ENCODE measurements around the gene CLTA. TPM values are rescaled to one million over a fixed set of nuclear protein-coding genes. Genes with fewer than 3 reads are reported as not detected.
"Not testable (repeated sequence)": the region's sequence is repeated elsewhere in the genome, so short reads cannot be mapped to it uniquely, and the experiment has no call there.

CLTA gene
- total RNA-seq, 1 experiment from 2014 or later = 273 TPM

DNA sequence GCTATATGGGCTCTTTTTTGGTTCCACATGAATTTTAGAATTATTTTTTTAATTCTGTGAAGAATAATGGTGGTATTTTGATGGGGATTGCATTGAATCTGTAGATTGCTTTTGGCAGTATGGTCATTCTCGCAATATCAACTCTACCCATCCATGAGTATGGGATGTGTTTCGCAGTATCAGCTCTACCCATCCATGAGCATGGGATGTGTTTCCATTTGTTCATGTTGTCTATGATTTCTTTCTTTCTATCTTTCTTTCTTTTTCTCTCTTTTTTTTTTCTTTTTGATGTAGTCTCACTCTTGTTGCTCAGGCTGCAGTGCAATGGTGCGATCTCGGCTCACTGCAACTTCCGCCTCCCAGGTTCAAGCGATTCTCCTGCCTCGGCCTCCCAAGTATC is 48.5 kb downstream of the CLTA start:
- not testable (repeated sequence) for DNase-seq (ENCODE audit: low spot score)

DNA sequence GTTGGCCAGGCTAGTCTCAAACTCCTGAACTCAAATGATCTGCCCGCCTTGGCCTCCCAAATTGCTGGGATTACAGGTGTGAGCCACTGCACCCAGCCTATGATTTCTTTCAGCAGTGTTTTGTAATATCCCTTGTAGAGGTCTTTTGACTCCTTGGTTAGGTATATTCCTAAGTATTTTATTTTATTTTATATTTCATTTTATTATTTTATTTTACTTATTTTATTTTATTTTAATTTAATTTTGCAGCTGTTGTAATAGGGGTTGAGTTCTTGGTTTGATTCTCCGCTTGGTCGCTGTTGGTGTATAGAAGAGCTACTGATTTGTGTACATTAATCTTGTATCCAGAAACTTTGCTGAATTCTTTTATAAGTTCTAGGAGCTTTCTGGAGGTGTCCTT is 49.0 kb downstream of the CLTA start:
- DNase-seq (ENCODE audit: low spot score) = not testable (repeated sequence)

DNA sequence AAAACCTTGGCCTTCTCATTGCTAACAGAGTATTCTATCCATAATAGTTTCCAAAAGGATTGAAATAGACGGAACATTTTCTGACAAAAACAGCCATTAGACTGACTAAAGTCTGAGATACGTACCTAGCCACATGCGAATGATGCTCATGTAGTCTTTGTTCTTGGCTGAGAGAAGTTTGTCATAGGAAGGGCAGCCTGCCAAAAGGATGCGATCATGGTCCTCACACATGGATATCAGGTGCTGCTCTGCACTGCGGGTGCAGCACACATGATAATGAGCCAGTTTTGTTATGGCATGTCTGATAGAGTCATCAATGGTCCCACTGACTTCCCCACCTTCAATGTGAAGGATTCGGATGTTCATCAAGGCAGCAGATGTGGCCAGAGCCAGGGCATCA is 55.2 kb downstream of the CLTA start:
- DNase-seq (ENCODE audit: low spot score) = no peak

DNA sequence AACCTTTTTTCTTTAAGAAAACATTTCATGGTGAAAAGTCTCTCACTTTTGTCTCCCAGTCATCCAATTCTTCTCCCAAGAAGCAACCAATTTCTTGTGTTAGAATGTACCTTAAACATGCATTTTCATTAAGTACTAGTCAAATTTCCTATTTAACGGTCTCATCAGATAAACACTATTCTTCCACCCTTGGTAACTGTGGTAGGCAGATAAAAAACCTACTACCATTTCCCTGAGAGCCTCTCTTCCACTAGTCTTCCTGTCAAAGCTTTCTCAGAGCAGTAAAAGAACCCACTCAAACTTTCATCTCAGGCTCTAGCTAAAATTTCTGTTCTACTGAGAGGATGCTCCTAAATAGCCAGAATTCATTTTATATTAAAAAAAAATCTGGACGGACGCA is 56.6 kb downstream of the CLTA start:
- DNase-seq (ENCODE audit: low spot score) = no peak

DNA sequence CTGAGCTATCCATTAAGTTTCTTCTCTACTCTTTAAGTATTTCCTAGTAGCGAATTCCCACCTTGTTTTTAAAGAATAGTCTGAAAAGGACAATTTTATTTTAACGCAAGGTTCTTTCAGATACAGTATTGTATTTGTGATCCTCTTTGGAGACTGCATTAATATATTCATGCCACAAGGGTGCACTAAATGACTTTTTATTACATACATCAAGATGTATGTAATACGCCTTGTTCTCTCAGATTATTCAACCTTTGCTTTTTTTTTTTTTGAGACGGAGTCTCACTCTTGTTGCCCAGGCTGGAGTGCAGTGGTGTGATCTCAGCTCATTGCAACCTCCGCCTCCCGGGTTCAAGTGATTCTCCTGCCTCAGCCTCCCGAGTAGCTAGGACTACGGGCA is 57.3 kb downstream of the CLTA start:
- peak; percentile 41 for DNase-seq (ENCODE audit: low spot score)

DNA sequence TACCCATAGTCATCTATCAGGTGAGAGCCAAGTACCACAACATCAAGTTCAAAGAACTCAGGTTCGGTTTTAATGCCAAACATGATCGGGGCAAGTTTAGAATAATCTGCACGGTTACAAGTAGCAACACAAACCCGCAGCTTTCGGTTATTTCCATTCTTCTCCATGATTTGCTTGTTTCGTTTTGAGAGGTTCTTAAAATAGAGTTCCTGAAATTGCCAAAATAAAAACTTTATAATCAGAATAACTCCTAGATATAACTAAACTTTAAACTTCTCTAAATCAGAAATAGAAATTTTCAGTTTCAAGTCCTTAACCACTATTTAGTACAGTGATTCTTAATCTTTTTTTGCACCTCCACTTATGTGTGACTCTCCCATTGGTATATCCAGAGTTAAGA is 58.5 kb downstream of the CLTA start:
- DNase-seq (ENCODE audit: low spot score) = no peak

DNA sequence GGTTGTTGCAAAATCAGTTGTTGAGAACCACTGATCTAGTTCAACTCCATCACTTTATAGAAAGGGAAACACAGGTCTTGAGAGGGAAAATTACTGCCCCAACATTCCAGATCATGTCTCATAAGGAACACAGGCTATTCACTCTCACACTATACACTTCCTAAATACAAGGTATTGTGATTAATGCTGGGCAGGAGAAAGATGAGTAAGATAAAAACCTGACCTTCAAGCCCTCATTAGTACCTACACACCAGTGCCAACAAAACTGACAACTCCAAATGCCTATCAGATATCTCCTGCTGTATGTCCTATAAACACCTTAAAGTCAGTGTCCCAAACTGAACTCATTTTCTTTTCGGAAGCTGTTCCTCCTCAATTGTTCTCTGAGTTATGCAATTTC is 59.4 kb downstream of the CLTA start:
- no peak for DNase-seq (ENCODE audit: low spot score)

DNA sequence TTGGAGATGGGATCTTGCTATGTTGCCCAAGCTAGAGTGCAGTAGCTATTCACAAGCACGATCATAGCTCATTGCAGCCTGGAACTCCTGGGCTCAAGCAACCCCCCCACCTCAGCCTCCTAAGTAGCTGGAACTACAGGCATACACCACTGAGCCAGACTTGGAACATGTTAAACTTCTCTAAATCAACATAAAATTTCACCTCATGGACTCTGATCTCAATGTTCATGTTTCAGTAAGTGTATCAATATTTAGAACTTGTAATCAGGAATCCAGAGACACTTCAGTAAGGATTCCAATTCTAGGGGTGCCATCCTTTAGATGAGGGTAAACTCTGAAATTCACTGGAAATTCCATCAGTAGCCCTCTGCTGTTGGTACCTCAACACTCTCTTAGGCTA is 60.7 kb downstream of the CLTA start:
- no peak for DNase-seq (ENCODE audit: low spot score)

DNA sequence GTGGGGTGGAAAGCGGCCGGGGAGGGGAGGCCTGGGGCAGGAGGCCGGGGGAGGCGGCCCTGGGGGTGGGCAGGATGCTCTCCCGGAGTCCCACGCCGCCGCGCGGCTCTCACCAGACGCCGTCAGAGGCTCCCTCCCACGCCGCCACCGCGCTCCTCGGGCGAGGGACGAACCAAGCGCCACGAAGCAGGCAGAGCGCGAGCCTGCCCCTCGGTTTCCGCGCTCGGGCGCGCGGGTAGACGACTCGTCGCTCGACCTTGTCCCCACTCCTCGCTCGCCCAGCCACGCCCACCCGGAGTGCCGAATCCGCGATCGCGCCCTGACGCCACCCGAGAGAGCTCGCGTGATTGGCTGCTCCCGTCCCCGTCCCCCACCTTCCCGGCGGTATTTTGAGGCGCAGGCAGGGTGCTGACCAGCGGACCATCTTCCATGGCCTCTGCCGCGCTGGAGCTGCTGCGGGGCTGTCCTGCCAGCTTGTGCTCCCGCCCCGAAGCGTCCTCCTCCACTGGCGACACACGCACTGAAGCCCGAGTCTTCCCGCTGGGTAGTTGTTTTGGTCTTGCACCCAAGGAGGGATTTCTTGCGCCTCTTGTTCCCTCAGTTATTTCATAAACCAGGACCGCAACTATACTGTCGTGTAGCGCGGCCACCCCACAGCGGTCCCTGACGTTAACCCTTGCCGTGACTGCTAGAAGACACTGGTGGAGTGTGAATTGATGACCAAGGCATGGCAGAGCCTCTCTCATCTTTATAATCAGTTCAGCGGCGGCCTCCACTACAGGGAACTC is 67.7 kb downstream of the CLTA start, which contains the start of gene GNE:
GNE (minus strand) TSS at position 241 of the 788 bp plus-strand sequence. CDS start 9,093 bp downstream, outside the sequence.
- DNase-seq (ENCODE audit: low spot score) = peak; percentile 90

DNA sequence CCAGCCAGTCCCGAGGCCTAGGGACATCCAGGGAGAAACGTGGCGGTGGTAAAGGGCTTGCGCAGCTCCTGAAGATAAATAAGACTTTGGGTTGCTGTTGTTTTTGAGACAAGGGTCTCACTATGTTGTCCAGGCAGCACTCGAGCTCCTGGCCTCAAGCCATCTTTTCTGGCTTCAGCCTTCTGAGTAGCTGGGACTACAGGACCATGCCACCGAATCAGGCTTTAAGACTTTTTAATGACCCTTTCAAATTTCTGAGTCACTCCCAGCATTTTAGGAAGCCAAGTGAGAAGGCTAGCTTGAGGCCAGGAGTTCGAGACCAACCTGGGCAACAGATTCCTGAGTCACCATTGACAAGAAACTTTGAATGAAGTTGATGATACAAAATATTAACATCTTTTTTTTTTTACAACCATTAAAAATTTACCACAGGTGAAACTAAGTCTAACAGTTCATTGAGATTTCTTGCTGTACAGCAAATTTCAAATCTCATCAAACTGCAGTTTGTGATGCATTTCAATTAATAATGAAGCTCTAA is 68.3 kb downstream of the CLTA start:
- DNase-seq (ENCODE audit: low spot score) = peak; percentile 3

Other genes with a start within 250 kb of the CLTA start
- gene OR2S2, start 232.8 kb upstream of the CLTA start, total RNA-seq (2014; rRNA removed; shearing (Covaris generic)) = not detected in 2 replicates
- not detected in 2 replicates for gene RECK, start 154.0 kb upstream of the CLTA start, total RNA-seq (2014; rRNA removed; shearing (Covaris generic))
- gene GLIPR2, start 54.2 kb upstream of the CLTA start, total RNA-seq (2014; rRNA removed; shearing (Covaris generic)) = 0.10 and 0.28 TPM in 2 replicates
- gene CCIN, start 21.5 kb upstream of the CLTA start, total RNA-seq (2014; rRNA removed; shearing (Covaris generic)) = not detected in 2 replicates
- 22.1 and 24.5 TPM in 2 replicates for gene GNE, start 67.5 kb downstream of the CLTA start, total RNA-seq (2014; rRNA removed; shearing (Covaris generic))
- gene RNF38, start 209.3 kb downstream of the CLTA start, total RNA-seq (2014; rRNA removed; shearing (Covaris generic)) = 3.8 and 3.9 TPM in 2 replicates

Measured in HT-29 (cell line).